Measurements from ENCODE around the gene ZNF850. TPM values are rescaled to one million over a fixed set of nuclear protein-coding genes. Genes with fewer than 3 reads are reported as not detected.
"Not testable (repeated sequence)": the region's sequence is repeated elsewhere in the genome, so short reads cannot be mapped to it uniquely, and the experiment has no call there.

ZNF850 gene
- total RNA-seq, 1 experiment from 2014 or later = 4.0 TPM

GRCh38 chr19:36747750-36748149 is 24.9 kb downstream of the ZNF850 start:
- Histone ChIP-seq H3K9me3 (ENCODE audit: insufficient read depth, low read depth) (peaks cover 69% of the 10 kb centered on the region), H3K4me2 (no peak overlapping the region), H3K79me2 (ENCODE audit: low read depth) (no peaks in the 10 kb centered on the region), H3K9me2 (ENCODE audit: insufficient read depth) (no peaks in the 10 kb centered on the region), H3K36me3 (ENCODE audit: low read depth) (peaks cover 53% of the 10 kb centered on the region), H2AFZ (no peak overlapping the region), H3K4me3 (no peak overlapping the region), H3K27ac (no peak overlapping the region), H3K27me3 (ENCODE audit: insufficient read depth, low read depth) (no peaks in the 10 kb centered on the region), H4K20me1 (ENCODE audit: insufficient read depth) (no peaks in the 10 kb centered on the region), H3F3A (ENCODE audit: insufficient read depth, low read depth) (no peaks in the 10 kb centered on the region; the same call in 1 of the 2 replicates), H3K4me1 (replicated peaks; ENCODE audit: insufficient read depth) (no peaks in the 10 kb centered on the region)
- TF ChIP-seq CTCF (conservative IDR thresholded peaks at IDR 0.05) (no peak), EZH2 (IDR thresholded peaks at IDR 0.05; ENCODE audit: low read depth) (no peak)
- no peak for DNase-seq
- ChIA-PET POLR2A (ENCODE audit: unreplicated experiment) (no interaction called here), CTCF (no interaction called here)
- BruUV-seq (replicated peaks) = no TSS peak
- intact Hi-C loops (cut with micrococcal nuclease; ENCODE audit: unreplicated experiment) = no loop called here

GRCh38 chr19:36745870-36746269 is 26.7 kb downstream of the ZNF850 start:
- Histone ChIP-seq H3K4me3 (no peak overlapping the region), H3K9me2 (ENCODE audit: insufficient read depth) (no peaks in the 10 kb centered on the region), H3K27me3 (ENCODE audit: insufficient read depth, low read depth) (no peaks in the 10 kb centered on the region), H4K20me1 (ENCODE audit: insufficient read depth) (no peaks in the 10 kb centered on the region), H3K27ac (no peak overlapping the region), H3K4me2 (no peak overlapping the region), H2AFZ (no peak overlapping the region), H3K36me3 (ENCODE audit: low read depth) (peaks cover 41% of the 10 kb centered on the region), H3K4me1 (replicated peaks; ENCODE audit: insufficient read depth) (no peaks in the 10 kb centered on the region), H3K79me2 (ENCODE audit: low read depth) (no peaks in the 10 kb centered on the region), H3K9me3 (ENCODE audit: insufficient read depth, low read depth) (peaks cover 60% of the 10 kb centered on the region), H3F3A (ENCODE audit: insufficient read depth, low read depth) (no peaks in the 10 kb centered on the region; the same call in 1 of the 2 replicates)
- POLR2A ChIA-PET (ENCODE audit: unreplicated experiment) = no interaction called here
- BruUV-seq (replicated peaks) = no TSS peak
- CTCF ChIA-PET = no interaction called here
- no peak for TF ChIP-seq EZH2 (IDR thresholded peaks at IDR 0.05; ENCODE audit: low read depth)
- intact Hi-C loops (cut with micrococcal nuclease; ENCODE audit: unreplicated experiment) = no loop called here
- peak in 1 of 2 experiments; percentile 46 for DNase-seq

- H3K4me2 ChIP-seq; H3F3A ChIP-seq (ENCODE audit: insufficient read depth, low read depth); BruUV-seq (replicated peaks); CTCF ChIA-PET; H3K79me2 ChIP-seq (ENCODE audit: low read depth); H3K27me3 ChIP-seq (ENCODE audit: insufficient read depth, low read depth); H3K9me2 ChIP-seq (ENCODE audit: insufficient read depth); H4K20me1 ChIP-seq (ENCODE audit: insufficient read depth); H3K4me1 ChIP-seq (replicated peaks; ENCODE audit: insufficient read depth); H3K36me3 ChIP-seq (ENCODE audit: low read depth); POLR2A ChIA-PET (ENCODE audit: unreplicated experiment); intact Hi-C loops (cut with micrococcal nuclease; ENCODE audit: unreplicated experiment); H3K4me3 ChIP-seq; H3K27ac ChIP-seq; H2AFZ ChIP-seq: not testable (repeated sequence)
- peak in 1 of 2 experiments; percentile 2 for DNase-seq
- H3K9me3 ChIP-seq (ENCODE audit: insufficient read depth, low read depth) = peaks cover 29% of the 10 kb centered on the region
Measured at GRCh38 chr19:36736166-36736565, 36.4 kb downstream of the ZNF850 start.

GRCh38 chr19:36719687-36720556 is 52.7 kb downstream of the ZNF850 start:
- TF ChIP-seq EZH2 (IDR thresholded peaks at IDR 0.05; ENCODE audit: low read depth) (no peak), CTCF (conservative IDR thresholded peaks at IDR 0.05) (no peak)
- CTCF ChIA-PET = no interaction called here
- no peak for DNase-seq

More at GRCh38 chr19:36719687-36720556, 52.7 kb downstream of the ZNF850 start:
- H3K79me2 ChIP-seq (ENCODE audit: low read depth) = no peaks in the 10 kb centered on the region
- H3F3A ChIP-seq (ENCODE audit: insufficient read depth, low read depth) = peaks cover 11% of the 10 kb centered on the region; the same call in 1 of the 2 replicates
- H3K9me2 ChIP-seq (ENCODE audit: insufficient read depth) = no peaks in the 10 kb centered on the region
- H3K9me3 ChIP-seq (ENCODE audit: insufficient read depth, low read depth) = peaks cover 63% of the 10 kb centered on the region
- intact Hi-C loops (cut with micrococcal nuclease; ENCODE audit: unreplicated experiment) = no loop called here
- no peaks in the 10 kb centered on the region for H3K4me1 ChIP-seq (replicated peaks; ENCODE audit: insufficient read depth)
- no peak overlapping the region for H3K4me2 ChIP-seq
- no peaks in the 10 kb centered on the region for H4K20me1 ChIP-seq (ENCODE audit: insufficient read depth)
- BruUV-seq (replicated peaks) = no TSS peak
- peak overlapping the region; percentile 15; the same call in 1 of the 2 replicates for H3K4me3 ChIP-seq
- no peak overlapping the region for H2AFZ ChIP-seq
- H3K27ac ChIP-seq = no peak overlapping the region
- H3K27me3 ChIP-seq (ENCODE audit: insufficient read depth, low read depth) = no peaks in the 10 kb centered on the region
- peaks cover 46% of the 10 kb centered on the region for H3K36me3 ChIP-seq (ENCODE audit: low read depth)
- POLR2A ChIA-PET (ENCODE audit: unreplicated experiment) = no interaction called here
